HL-60 (cell line): Measurements from ENCODE around the gene TPP1.

Source experiments
- POLR2AphosphoS5 ChIP-seq: IDR thresholded peaks from 2 replicates; pipeline ENCODE4 v1.6.1; 2012; ENCODE audit warnings: low read depth
- SPI1 ChIP-seq: IDR thresholded peaks from 2 replicates; pipeline ENCODE4 v1.6.1; 2012; ENCODE audit warnings: low read depth, mild to moderate bottlenecking, borderline replicate concordance
- TF ChIP-seq, protein P1 (sequence below): IDR thresholded peaks from one replicate; pipeline ENCODE4 v1.5.1; 2011; ENCODE audit warnings: low read length, control low read depth, inconsistent platforms; ENCODE audit not compliant: insufficient read depth

DNA sequence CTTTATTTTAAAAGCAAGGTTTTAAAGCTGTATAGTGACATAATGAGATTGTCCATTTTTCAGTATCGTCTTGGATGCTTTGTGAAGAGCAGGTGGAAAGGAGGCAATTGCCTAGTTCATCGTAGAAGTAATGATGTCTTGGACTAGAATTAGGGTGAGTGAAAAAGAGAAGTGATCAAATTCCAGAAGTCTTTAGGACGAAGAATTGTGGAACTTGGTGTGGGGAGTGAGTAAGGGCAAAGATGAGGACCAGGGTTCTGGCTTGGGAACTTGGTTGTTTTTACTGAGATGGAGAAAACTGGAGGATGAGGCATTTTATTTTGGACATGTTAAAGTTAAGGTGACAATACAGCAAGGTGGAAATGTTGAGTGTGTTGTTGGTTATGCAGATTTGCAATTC is 14.4 kb downstream of the TPP1 start:
- TF ChIP-seq POLR2AphosphoS5 (no peak), SPI1 (peak; percentile 73; the same call in 1 of the 2 replicates)
- TF ChIP-seq, protein P1, sequence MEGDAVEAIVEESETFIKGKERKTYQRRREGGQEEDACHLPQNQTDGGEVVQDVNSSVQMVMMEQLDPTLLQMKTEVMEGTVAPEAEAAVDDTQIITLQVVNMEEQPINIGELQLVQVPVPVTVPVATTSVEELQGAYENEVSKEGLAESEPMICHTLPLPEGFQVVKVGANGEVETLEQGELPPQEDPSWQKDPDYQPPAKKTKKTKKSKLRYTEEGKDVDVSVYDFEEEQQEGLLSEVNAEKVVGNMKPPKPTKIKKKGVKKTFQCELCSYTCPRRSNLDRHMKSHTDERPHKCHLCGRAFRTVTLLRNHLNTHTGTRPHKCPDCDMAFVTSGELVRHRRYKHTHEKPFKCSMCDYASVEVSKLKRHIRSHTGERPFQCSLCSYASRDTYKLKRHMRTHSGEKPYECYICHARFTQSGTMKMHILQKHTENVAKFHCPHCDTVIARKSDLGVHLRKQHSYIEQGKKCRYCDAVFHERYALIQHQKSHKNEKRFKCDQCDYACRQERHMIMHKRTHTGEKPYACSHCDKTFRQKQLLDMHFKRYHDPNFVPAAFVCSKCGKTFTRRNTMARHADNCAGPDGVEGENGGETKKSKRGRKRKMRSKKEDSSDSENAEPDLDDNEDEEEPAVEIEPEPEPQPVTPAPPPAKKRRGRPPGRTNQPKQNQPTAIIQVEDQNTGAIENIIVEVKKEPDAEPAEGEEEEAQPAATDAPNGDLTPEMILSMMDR: no peak
